Mesothelial cell of epicardium (in vitro differentiated cells): ENCODE results near the gene TARBP1. TPM values are rescaled to one million over a fixed set of nuclear protein-coding genes. Genes with fewer than 3 reads are reported as not detected.

Experiments
- DNase-seq, 2 experiments: peaks; one replicate each; pipeline ENCODE4 v3.0.0; 2021; ENCODE audit warnings: low spot score in 2 of 2; ENCODE audit not compliant: unreplicated experiment in 2 of 2
- H3K27ac Mint-ChIP-seq: 2 replicates; pipeline ENCODE4 v1.8.0; 2021; ENCODE audit warnings: mixed read lengths
- H3K27me3 Mint-ChIP-seq: 2 replicates; pipeline ENCODE4 v1.8.0; 2021; ENCODE audit warnings: low read depth, mixed read lengths
- H3K36me3 Mint-ChIP-seq: 2 replicates; pipeline ENCODE4 v1.8.0; 2021; ENCODE audit warnings: mixed read lengths
- H3K4me1 Mint-ChIP-seq: 2 replicates; pipeline ENCODE4 v1.8.0; 2021; ENCODE audit warnings: mixed read lengths
- H3K4me3 Mint-ChIP-seq: 2 replicates; pipeline ENCODE4 v1.8.0; 2021; ENCODE audit warnings: mild to moderate bottlenecking, moderate library complexity, mixed read lengths
- H3K9me3 Mint-ChIP-seq: 2 replicates; pipeline ENCODE4 v1.8.0; 2021; ENCODE audit warnings: mixed read lengths
- CTCF ChIP-seq: fragments of 200-600 bp; sonication (generic); IDR thresholded peaks from one replicate; pipeline ENCODE4 v1.5.0; 2021; ENCODE audit warnings: antibody characterized with exemption; ENCODE audit not compliant: unreplicated experiment
- total RNA-seq: library from RNA; stranded (reverse); gene quantifications from 3 replicates; pipeline ENCODE4 v1.2.1, GENCODE V29; 2021

TARBP1 gene
- total RNA-seq, 1 donor from 2014 or later: 66.1 TPM

- no peak for TF ChIP-seq CTCF
- H3K27ac Mint-ChIP-seq: peak overlapping the region; percentile 58
- DNase-seq: no peak
- no peaks in the 10 kb centered on the region for H3K9me3 Mint-ChIP-seq
- no peaks in the 10 kb centered on the region for H3K27me3 Mint-ChIP-seq
- no peak overlapping the region for H3K4me3 Mint-ChIP-seq
- no peaks in the 10 kb centered on the region for H3K36me3 Mint-ChIP-seq
- H3K4me1 Mint-ChIP-seq: peaks cover 17% of the 10 kb centered on the region
These were observed 36.9 kb upstream of the TARBP1 start for GRCh38 chr1:234515821-234516241.

GRCh38 chr1:234515411-234515810 lies 36.4 kb upstream of the TARBP1 start:
- H3K9me3 Mint-ChIP-seq: no peaks in the 10 kb centered on the region
- no peak overlapping the region for H3K4me3 Mint-ChIP-seq
- peak overlapping the region; percentile 58 for H3K27ac Mint-ChIP-seq
- peaks cover 17% of the 10 kb centered on the region for H3K4me1 Mint-ChIP-seq
- H3K27me3 Mint-ChIP-seq: no peaks in the 10 kb centered on the region
- no peaks in the 10 kb centered on the region for H3K36me3 Mint-ChIP-seq
- no peak for TF ChIP-seq CTCF
- no peak for DNase-seq

- no peak for DNase-seq
- Mint-ChIP-seq H3K36me3 (no peaks in the 10 kb centered on the region), H3K27ac (no peak overlapping the region), H3K4me3 (no peak overlapping the region), H3K4me1 (peaks cover 25% of the 10 kb centered on the region), H3K9me3 (no peaks in the 10 kb centered on the region), H3K27me3 (no peaks in the 10 kb centered on the region)
- no peak for TF ChIP-seq CTCF
These were observed 33.5 kb upstream of the TARBP1 start for GRCh38 chr1:234512451-234512861.

GRCh38 chr1:234509457-234510328 lies 30.7 kb upstream of the TARBP1 start:
- no peak overlapping the region for H3K4me3 Mint-ChIP-seq

GRCh38 chr1:234507626-234508387 lies 28.8 kb upstream of the TARBP1 start:
- no peak overlapping the region for H3K27ac Mint-ChIP-seq
- no peaks in the 10 kb centered on the region for H3K9me3 Mint-ChIP-seq
- no peak for TF ChIP-seq CTCF
- no peak for DNase-seq
- no peaks in the 10 kb centered on the region for H3K27me3 Mint-ChIP-seq
- H3K36me3 Mint-ChIP-seq: no peaks in the 10 kb centered on the region
- peaks cover 17% of the 10 kb centered on the region for H3K4me1 Mint-ChIP-seq
- no peak overlapping the region for H3K4me3 Mint-ChIP-seq

More at GRCh38 chr1:234509457-234510328, 30.7 kb upstream of the TARBP1 start:
- no peaks in the 10 kb centered on the region for H3K9me3 Mint-ChIP-seq
- peak overlapping the region; percentile 48 for H3K27ac Mint-ChIP-seq
- DNase-seq: no peak
- no peaks in the 10 kb centered on the region for H3K27me3 Mint-ChIP-seq
- peaks cover 15% of the 10 kb centered on the region for H3K4me1 Mint-ChIP-seq
- no peak for TF ChIP-seq CTCF
- no peaks in the 10 kb centered on the region for H3K36me3 Mint-ChIP-seq
